Measurements from ENCODE around the gene GRID2. TPM values are rescaled to one million over a fixed set of nuclear protein-coding genes. Genes with fewer than 3 reads are reported as not detected.
"Not testable (repeated sequence)": the region's sequence is repeated elsewhere in the genome, so short reads cannot be mapped to it uniquely, and the experiment has no call there.

Gene GRID2
- polyA plus RNA-seq, 1 experiment = not detected

- ChIA-PET CTCF (no interaction called here), POLR2A (no interaction called here)
- DNase-seq (ENCODE audit: low read depth, low spot score) = no peak
- Histone ChIP-seq H3K27ac (ENCODE audit: low read depth, low read length) (no peak overlapping the region), H3K4me3 (ENCODE audit: low read depth, low read length) (no peak overlapping the region), H3K9me3 (ENCODE audit: control insufficient read depth, insufficient read depth, low read length) (no peaks in the 10 kb centered on the region), H3K27me3 (ENCODE audit: control insufficient read depth, insufficient read depth, low read length) (no peaks in the 10 kb centered on the region)
- TF ChIP-seq, protein P1, sequence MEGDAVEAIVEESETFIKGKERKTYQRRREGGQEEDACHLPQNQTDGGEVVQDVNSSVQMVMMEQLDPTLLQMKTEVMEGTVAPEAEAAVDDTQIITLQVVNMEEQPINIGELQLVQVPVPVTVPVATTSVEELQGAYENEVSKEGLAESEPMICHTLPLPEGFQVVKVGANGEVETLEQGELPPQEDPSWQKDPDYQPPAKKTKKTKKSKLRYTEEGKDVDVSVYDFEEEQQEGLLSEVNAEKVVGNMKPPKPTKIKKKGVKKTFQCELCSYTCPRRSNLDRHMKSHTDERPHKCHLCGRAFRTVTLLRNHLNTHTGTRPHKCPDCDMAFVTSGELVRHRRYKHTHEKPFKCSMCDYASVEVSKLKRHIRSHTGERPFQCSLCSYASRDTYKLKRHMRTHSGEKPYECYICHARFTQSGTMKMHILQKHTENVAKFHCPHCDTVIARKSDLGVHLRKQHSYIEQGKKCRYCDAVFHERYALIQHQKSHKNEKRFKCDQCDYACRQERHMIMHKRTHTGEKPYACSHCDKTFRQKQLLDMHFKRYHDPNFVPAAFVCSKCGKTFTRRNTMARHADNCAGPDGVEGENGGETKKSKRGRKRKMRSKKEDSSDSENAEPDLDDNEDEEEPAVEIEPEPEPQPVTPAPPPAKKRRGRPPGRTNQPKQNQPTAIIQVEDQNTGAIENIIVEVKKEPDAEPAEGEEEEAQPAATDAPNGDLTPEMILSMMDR (IDR thresholded peaks at IDR 0.05; ENCODE audit: low read depth, low read length) = no peak
Observed at GRCh38 chr4:92445127-92445526, 141.4 kb downstream of the GRID2 start.

DNA sequence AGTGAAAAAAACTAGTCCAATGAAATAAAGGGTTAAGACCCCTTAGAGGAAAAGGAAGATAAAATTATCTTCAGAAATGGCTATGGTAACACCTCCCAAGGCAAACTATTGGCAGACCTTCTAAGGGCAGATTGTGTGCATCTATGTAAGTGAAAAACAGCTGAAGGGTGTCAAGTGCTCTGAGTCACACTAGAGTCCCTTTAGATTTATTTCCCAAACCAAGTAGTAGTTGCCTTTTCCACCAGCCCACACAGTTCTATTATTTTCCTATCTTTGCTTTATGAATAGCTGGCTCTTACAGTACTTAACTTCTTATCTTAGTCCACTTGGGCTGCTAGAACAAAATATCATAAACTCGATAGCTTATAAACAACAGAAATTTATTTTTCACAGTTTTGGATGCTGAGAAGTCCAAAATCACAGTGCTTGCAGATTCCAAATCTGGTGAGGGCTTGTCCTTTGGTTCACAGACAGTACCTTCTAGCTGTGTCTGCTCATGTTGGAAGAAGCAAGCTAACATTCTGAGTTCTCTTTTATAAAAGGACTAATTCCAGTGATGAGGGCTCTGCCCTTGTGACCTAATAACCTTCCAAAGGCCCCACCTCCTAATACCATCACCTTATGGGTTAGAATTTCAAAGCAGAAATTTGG is 143.6 kb downstream of the GRID2 start:
- POLR2A ChIA-PET = no interaction called here

DNA sequence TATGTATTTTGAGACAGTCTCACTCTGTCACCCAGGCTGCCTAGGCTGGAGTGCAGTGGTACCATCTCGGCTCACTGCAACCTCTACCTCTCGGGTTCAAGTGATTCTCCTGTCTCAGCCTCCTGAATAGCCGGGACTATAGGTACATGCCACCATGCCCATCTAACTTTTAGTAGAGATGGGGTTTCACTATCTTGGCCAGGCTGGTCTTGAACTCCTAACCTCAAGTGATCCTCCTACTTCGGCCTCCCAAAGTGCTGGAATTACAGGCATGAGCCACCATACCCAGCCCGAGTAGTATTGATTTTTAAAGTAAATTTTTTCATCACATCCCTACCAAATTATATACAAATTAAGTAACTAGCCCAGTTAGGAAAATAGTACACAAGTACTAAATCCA is 144.4 kb downstream of the GRID2 start:
- POLR2A ChIA-PET; H3K27me3 ChIP-seq (ENCODE audit: control insufficient read depth, insufficient read depth, low read length); DNase-seq (ENCODE audit: low read depth, low spot score); H3K27ac ChIP-seq (ENCODE audit: low read depth, low read length); H3K9me3 ChIP-seq (ENCODE audit: control insufficient read depth, insufficient read depth, low read length); H3K4me3 ChIP-seq (ENCODE audit: low read depth, low read length); CTCF ChIA-PET: not testable (repeated sequence)

More for the DNA sequence above, 143.6 kb downstream of the GRID2 start:
- CTCF ChIA-PET = no interaction called here
- DNase-seq (ENCODE audit: low read depth, low spot score) = no peak
- Histone ChIP-seq H3K9me3 (ENCODE audit: control insufficient read depth, insufficient read depth, low read length) (no peaks in the 10 kb centered on the region), H3K27ac (ENCODE audit: low read depth, low read length) (no peak overlapping the region), H3K4me3 (ENCODE audit: low read depth, low read length) (no peak overlapping the region), H3K27me3 (ENCODE audit: control insufficient read depth, insufficient read depth, low read length) (no peaks in the 10 kb centered on the region)
- TF ChIP-seq, protein P1 (IDR thresholded peaks at IDR 0.05; ENCODE audit: low read depth, low read length) = no peak

GRCh38 chr4:92450694-92451093 is 146.9 kb downstream of the GRID2 start:
- H3K27ac ChIP-seq (ENCODE audit: low read depth, low read length) = no peak overlapping the region
- POLR2A ChIA-PET = no interaction called here
- H3K4me3 ChIP-seq (ENCODE audit: low read depth, low read length) = no peak overlapping the region
- H3K9me3 ChIP-seq (ENCODE audit: control insufficient read depth, insufficient read depth, low read length) = no peaks in the 10 kb centered on the region
- CTCF ChIA-PET = no interaction called here
- TF ChIP-seq, protein P1 (IDR thresholded peaks at IDR 0.05; ENCODE audit: low read depth, low read length) = no peak
- no peaks in the 10 kb centered on the region for H3K27me3 ChIP-seq (ENCODE audit: control insufficient read depth, insufficient read depth, low read length)
- DNase-seq (ENCODE audit: low read depth, low spot score) = no peak

GRCh38 chr4:92451782-92452181 is 148.0 kb downstream of the GRID2 start:
- H3K27me3 ChIP-seq (ENCODE audit: control insufficient read depth, insufficient read depth, low read length) = no peaks in the 10 kb centered on the region
- H3K27ac ChIP-seq (ENCODE audit: low read depth, low read length) = no peak overlapping the region
- H3K4me3 ChIP-seq (ENCODE audit: low read depth, low read length) = no peak overlapping the region
- DNase-seq (ENCODE audit: low read depth, low spot score) = no peak
- no peaks in the 10 kb centered on the region for H3K9me3 ChIP-seq (ENCODE audit: control insufficient read depth, insufficient read depth, low read length)
- CTCF ChIA-PET = no interaction called here
- TF ChIP-seq, protein P1 (IDR thresholded peaks at IDR 0.05; ENCODE audit: low read depth, low read length) = no peak
- POLR2A ChIA-PET = no interaction called here

DNA sequence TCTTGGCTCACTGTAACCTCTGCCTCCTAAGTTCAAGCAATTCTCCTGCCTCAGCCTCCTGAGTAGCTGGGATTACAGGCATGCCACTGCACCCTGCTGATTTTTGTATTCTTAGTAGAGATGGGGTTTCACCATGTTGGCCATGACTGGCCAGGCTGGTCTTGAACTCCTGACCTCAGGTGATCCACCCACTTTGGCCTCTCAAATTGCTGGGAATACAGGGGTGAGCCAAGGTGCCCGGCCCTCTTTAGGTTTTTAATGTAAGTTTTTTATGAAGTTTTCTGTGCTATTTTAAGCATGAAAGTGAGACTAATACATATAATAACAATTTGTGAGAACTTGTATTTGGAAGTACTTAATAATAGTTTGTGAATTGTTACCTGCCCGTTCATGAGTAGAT is 148.6 kb downstream of the GRID2 start:
- H3K4me3 ChIP-seq (ENCODE audit: low read depth, low read length); H3K27me3 ChIP-seq (ENCODE audit: control insufficient read depth, insufficient read depth, low read length); POLR2A ChIA-PET; DNase-seq (ENCODE audit: low read depth, low spot score); CTCF ChIA-PET; H3K27ac ChIP-seq (ENCODE audit: low read depth, low read length); H3K9me3 ChIP-seq (ENCODE audit: control insufficient read depth, insufficient read depth, low read length): not testable (repeated sequence)

Measured in AG04450 (cell line).